Body of pancreas (tissue), 4 donors: Measurements from ENCODE around the gene NEGR1. TPM values are rescaled to one million over a fixed set of nuclear protein-coding genes. Genes with fewer than 3 reads are reported as not detected.

Source experiments
- ATAC-seq: fragments of 150-250 bp; one replicate; pipeline ENCODE4 v1.9.1; 2016
- DNase-seq, 4 donors: peaks; one replicate each; pipeline ENCODE4 v3.0.0-alpha.2; 2019
- H3K27ac ChIP-seq, 4 donors: fragments of 200-600 bp; sonication (generic); 1 replicate in 3 of 4; 2 replicates in 1 of 4; pipeline versions ENCODE4 v1.5.1 to v1.6.1; 2016 to 2019; ENCODE audit warnings: mild to moderate bottlenecking in 1 of 4, mixed read lengths in 1 of 4, moderate library complexity in 1 of 4
- H3K27me3 ChIP-seq, 2 donors: fragments of 200-600 bp; sonication (generic); one replicate each; pipeline ENCODE4 v1.6.0; 2016; ENCODE audit warnings: mild to moderate bottlenecking in 1 of 2
- H3K36me3 ChIP-seq, 2 donors: fragments of 200-600 bp; sonication (generic); replicated peaks in 1 of 2; 2 replicates each; pipeline ENCODE4 v1.5.1; 2016; ENCODE audit warnings: low read depth in 2 of 2; ENCODE audit not compliant: insufficient read depth in 1 of 2
- H3K4me1 ChIP-seq: fragments of 200-600 bp; sonication (generic); one replicate; pipeline ENCODE4 v1.6.0; 2016
- H3K4me3 ChIP-seq, 2 donors: fragments of 200-600 bp; sonication (generic); 1 replicate in 1 of 2; 2 replicates in 1 of 2; pipeline ENCODE4 v1.5.1; 2016 to 2019
- H3K9me3 ChIP-seq, 3 donors: fragments of 200-600 bp; sonication (generic); 1 replicate in 2 of 3; 2 replicates in 1 of 3; pipeline ENCODE4 v1.5.1; 2016
- CTCF ChIP-seq, 7 experiments: fragments of 450-650 bp in 4 of 7; fragments of 200-600 bp in 3 of 7; sonication (generic) in 3 of 7; IDR thresholded peaks; one replicate each; pipeline ENCODE4 v1.5.1; 2016 to 2019; ENCODE audit warnings: antibody characterized with exemption in 7 of 7
- POLR2A ChIP-seq, 3 donors: fragments of 450-650 bp; IDR thresholded peaks; one replicate each; pipeline ENCODE4 v1.6.1; 2016; ENCODE audit warnings: antibody characterized with exemption in 3 of 3, mild to moderate bottlenecking in 2 of 3
- WGBS, 2 donors: methylation state at CpG; one replicate each; pipeline ENCODE4 v1.1.5; 2017; 5-methylcytosine and 5-hydroxymethylcytosine counted together
- intact Hi-C: fragments of 100-400 bp; cut with DNase I; formaldehyde crosslinking; loops from one replicate; pipeline ENCODE4 v1.15.1; 2023
- total RNA-seq, 2 donors: library from RNA; depleted of rRNA; stranded (reverse); fragments of >200 nt; gene quantifications; one replicate each; pipeline ENCODE4 v1.1.0, GENCODE V29; 2016

Gene NEGR1
- total RNA-seq, 2 donors from 2014 or later: 6.3 to 9.6 TPM

GRCh38 chr1:71980556-71980955, 301.8 kb downstream of the NEGR1 start:
- intact Hi-C loops: no loop called here
- H3K4me1 ChIP-seq: no peaks in the 10 kb centered on the region
- TF ChIP-seq POLR2A (IDR thresholded peaks at IDR 0.05): no peak
- no peak for TF ChIP-seq CTCF (IDR thresholded peaks at IDR 0.05)
- H3K9me3 ChIP-seq: no peaks in the 10 kb centered on the region
- no peak overlapping the region for H3K4me3 ChIP-seq
- no peak overlapping the region for H3K27ac ChIP-seq
- ATAC-seq (no peak), DNase-seq (no peak)
- no peaks in the 10 kb centered on the region for H3K36me3 ChIP-seq
- no peaks in the 10 kb centered on the region for H3K27me3 ChIP-seq
- 84 to 92% methylated on average over 1 of the region's 1 CpG for WGBS, 2 donors

GRCh38 chr1:71979882-71980281, 302.5 kb downstream of the NEGR1 start:
- Histone ChIP-seq H3K27ac (no peak overlapping the region), H3K27me3 (no peaks in the 10 kb centered on the region), H3K36me3 (no peaks in the 10 kb centered on the region), H3K4me3 (no peak overlapping the region), H3K4me1 (no peaks in the 10 kb centered on the region), H3K9me3 (no peaks in the 10 kb centered on the region)
- 52 to 78% methylated on average over 1 of the region's 1 CpG for WGBS, 2 donors
- intact Hi-C loops: no loop called here
- ATAC-seq (no peak), DNase-seq (no peak)
- TF ChIP-seq CTCF (IDR thresholded peaks at IDR 0.05) (no peak), POLR2A (IDR thresholded peaks at IDR 0.05) (no peak)

- intact Hi-C loops: no loop called here
- H3K9me3 ChIP-seq: no peaks in the 10 kb centered on the region
- no peaks in the 10 kb centered on the region for H3K36me3 ChIP-seq
- H3K4me1 ChIP-seq: no peaks in the 10 kb centered on the region
- H3K27me3 ChIP-seq: no peaks in the 10 kb centered on the region
- 56 to 60% methylated on average over 2 of the region's 2 CpGs for WGBS, 2 donors
- no peak overlapping the region for H3K27ac ChIP-seq
- TF ChIP-seq POLR2A (IDR thresholded peaks at IDR 0.05) (no peak), CTCF (IDR thresholded peaks at IDR 0.05) (no peak)
- no peak overlapping the region for H3K4me3 ChIP-seq
- ATAC-seq (no peak), DNase-seq (no peak)
Measured at GRCh38 chr1:71967670-71968069, 314.7 kb downstream of the NEGR1 start.

GRCh38 chr1:71964188-71964587, 318.2 kb downstream of the NEGR1 start:
- H3K36me3 ChIP-seq: no peaks in the 10 kb centered on the region
- WGBS, 2 donors: 81 to 85% methylated on average over 6 of the region's 6 CpGs
- intact Hi-C loops: no loop called here
- TF ChIP-seq CTCF (IDR thresholded peaks at IDR 0.05): no peak
- no peak for TF ChIP-seq POLR2A (IDR thresholded peaks at IDR 0.05)
- no peak for ATAC-seq
- H3K4me1 ChIP-seq: no peaks in the 10 kb centered on the region
- no peak overlapping the region for H3K4me3 ChIP-seq
- H3K27me3 ChIP-seq: no peaks in the 10 kb centered on the region
- DNase-seq: no peak
- no peaks in the 10 kb centered on the region for H3K9me3 ChIP-seq
- H3K27ac ChIP-seq: no peak overlapping the region

- no peak for TF ChIP-seq CTCF (IDR thresholded peaks at IDR 0.05)
- TF ChIP-seq POLR2A (IDR thresholded peaks at IDR 0.05): no peak
- Histone ChIP-seq H3K4me1 (no peaks in the 10 kb centered on the region), H3K27me3 (no peaks in the 10 kb centered on the region), H3K9me3 (no peaks in the 10 kb centered on the region), H3K36me3 (no peaks in the 10 kb centered on the region), H3K4me3 (no peak overlapping the region), H3K27ac (no peak overlapping the region)
- intact Hi-C loops: no loop called here
- no peak for ATAC-seq
- 76 to 83% methylated on average over 2 of the region's 2 CpGs for WGBS, 2 donors
- DNase-seq: no peak
Measured at GRCh38 chr1:71956613-71957285, 325.6 kb downstream of the NEGR1 start.
